Stimulated activated CD8-positive, alpha-beta memory T cell treated with anti-CD3 and anti-CD28 coated beads, Interleukin-15, amount 100 ng/mL, for 1 hour (primary cell): ENCODE data around the gene KRT12.
"Not testable (repeated sequence)": the region's sequence is repeated elsewhere in the genome, so short reads cannot be mapped to it uniquely, and the experiment has no call there.

Experiments used
- DNase-seq: peaks from one replicate; pipeline ENCODE4 v3.0.0-alpha.2; 2020; ENCODE audit warnings: low read depth

The KRT12 gene

DNA sequence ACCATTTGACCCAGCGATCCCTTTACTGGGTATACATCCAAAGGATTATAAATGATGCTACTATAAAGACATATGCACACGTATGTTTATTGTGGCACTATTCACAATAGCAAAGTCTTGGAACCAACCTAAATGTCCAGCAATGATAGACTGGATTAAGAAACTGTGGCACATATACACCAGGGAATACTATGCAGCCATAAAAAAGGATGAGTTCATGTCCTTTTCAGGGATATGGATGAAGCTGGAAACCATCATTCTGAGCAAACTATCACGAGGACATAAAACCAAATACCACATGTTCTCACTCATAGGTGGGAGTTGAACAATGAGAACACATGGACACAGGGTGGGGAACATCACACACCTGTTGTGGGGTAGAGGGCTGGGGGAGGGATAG is 52.4 kb downstream of the KRT12 start:
- DNase-seq, result not testable (repeated sequence)

DNA sequence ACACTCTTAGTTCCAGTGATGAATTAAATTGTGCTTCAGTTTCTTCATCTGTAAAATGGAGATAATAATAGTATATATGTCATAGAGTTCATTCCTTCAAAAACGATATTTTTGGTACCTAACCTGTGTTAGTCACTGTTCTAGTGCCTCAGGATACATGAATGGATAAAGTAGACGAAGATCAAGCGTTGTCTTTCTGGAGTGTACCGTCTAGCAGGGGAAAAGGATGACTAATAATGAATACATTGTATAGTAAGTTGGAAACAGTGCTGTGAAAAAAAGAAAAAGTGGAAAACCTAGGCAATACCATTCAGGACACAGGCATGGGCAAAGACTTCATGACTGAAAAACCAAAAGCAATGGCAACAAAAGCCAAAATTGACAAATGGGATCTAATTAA is 53.2 kb downstream of the KRT12 start:
- DNase-seq, result no peak

DNA sequence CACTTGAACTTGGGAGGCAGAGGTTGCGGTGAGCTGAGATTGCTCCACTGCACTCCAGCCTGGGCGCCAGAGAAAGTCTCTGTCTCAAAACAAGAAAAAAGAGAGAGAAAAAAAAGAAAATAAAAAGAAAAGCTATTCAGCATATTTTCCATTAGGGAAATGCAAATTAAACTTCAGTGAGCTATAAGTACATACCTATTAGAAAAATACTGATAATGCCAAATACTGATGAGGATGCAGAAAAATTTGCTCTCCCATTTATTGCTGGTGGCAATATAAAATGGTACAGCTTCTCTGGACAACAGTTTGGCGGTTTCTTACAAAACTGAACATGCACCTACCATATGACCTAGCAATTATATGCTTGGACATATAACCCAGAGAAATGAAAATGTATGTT is 54.4 kb downstream of the KRT12 start:
- DNase-seq, result no peak
